ENCODE results near the gene TP53I3.

DNA sequence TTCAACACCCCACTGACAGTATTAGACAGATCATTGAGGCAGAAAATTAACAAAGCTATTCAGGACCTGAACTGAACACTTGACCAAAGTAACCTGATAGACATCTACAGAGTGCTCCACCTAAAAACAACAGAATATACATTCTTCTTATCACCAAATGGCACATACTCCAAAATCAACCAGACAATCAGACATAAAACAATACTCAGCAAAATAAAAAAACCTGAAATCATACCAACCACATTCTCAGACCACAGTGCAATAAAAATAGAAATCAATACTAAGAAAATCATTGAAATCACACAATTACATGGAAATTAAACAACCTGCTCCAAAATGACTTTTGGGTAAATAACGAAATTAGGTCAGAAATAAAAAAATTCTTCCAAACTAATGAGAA, 22.7 kb upstream of the TP53I3 start:
- no peak for TF ChIP-seq CTCF (conservative IDR thresholded peaks at IDR 0.05 in 1 of 2, IDR thresholded peaks at IDR 0.05 in 1 of 2; ENCODE audit: extremely low read depth in 1 of 2, insufficient read depth in 1 of 2, low read depth in 1 of 2, low read length in 2 of 2)
- TF ChIP-seq EZH2 (IDR thresholded peaks at IDR 0.05; ENCODE audit: borderline replicate concordance, low read length): no peak
